HG02943 (cell line): ENCODE results near the gene RHEBL1.

ENCODE experiments used
- ATAC-seq: cut with Tn5 transposase; IDR thresholded peaks from one replicate; pipeline ENCODE4 v1.9.1; 2021; ENCODE audit warnings: mild to moderate bottlenecking, low read depth, moderate library complexity; ENCODE audit not compliant: unreplicated experiment

RHEBL1 gene, protein sequence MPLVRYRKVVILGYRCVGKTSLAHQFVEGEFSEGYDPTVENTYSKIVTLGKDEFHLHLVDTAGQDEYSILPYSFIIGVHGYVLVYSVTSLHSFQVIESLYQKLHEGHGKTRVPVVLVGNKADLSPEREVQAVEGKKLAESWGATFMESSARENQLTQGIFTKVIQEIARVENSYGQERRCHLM

DNA sequence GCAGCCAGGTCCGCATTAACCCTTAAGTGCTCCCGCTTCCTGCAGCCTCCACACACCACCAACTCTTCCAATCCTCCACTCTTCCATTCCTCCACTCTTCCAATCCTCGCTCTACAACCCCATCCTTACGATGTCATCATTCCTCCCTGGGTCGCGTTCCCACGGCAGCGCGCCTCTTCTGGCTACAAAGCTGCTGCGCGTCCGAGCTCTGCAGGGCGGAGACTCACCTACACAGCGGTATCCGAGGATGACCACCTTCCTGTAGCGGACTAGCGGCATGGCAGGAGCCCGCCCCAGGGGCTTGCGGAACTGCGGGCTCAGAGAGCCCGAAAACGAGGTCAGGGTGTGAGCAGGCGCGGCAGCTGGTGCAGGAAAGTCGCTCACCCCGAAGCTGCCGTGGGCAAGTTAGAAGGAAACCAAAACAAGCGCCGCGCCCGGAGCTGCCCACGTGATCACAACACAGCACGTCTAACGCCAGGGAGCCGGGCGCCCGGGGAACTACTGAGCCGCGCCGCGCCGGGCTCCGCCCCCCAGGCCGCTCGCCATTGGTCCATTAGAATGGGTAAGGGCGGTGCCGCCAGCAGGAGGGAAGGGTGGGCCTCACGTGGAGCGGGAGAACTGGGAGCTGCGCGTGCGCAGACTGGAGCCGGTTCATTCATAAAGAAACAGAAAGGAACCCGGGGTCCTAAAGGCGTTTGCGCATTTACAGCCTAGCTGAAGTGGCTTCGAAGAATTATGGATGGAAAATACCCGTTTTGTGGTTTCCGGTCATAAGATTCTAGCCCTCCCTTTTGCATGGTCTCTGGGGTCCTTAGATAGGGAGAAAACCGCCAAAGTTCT lies at the start of gene RHEBL1:
Gene RHEBL1, minus strand, starts transcription at position 473 of the 840 bp plus-strand sequence. Its CDS starts 194 bp downstream, at position 279.
- peak; percentile 99 for ATAC-seq

DNA sequence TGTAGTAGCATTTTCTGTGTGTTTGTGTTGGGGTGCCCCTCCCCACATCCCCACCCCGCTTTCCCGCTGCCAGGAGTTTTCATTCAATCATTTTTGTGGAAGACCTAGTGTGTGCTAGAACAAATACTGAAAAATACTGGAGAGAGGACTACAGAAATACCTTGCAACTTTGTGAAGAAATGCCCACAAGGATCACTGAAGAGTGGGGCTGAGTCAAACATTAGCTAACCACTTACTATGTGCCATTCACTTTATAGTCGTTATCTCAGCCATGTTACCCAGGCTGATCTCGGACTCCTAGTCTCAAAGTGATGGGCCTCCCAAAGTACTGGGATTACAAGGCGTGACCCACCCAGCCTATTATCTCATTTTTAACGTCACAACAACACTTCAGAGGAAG lies 41.4 kb upstream of the RHEBL1 start:
- no peak for ATAC-seq

DNA sequence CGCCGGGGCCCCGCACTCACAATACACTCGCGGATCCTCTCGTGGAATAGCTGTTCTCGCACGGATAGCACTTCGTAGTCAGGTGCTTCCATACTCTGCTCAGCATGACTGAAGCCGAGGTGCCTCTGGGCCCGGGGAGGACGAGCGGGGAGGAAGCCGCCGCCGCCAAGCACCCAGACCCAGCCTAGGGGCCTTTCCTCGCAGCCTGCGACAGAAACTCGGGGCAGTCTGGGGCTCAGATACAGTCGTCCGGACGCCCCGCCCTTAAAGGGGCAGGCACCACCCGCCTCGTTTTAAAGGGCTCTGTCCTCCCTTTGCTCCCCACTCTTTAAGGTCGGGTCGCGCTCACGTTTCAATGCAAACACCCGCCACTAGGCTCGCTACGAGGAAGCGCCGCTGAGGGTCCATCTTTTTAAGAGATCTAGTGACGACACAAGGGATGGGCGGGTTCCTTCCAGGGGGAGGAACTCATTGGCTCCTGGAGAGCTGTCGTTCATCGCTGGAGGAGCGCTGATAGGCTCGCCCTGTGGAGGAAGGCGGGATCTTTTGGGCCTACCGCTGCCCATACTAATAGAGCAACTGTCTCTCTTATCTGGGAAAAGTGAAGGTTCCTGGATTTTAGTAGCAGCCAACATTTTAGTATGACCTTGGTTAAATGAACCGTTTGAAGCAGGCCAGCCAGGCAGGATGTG lies 40.8 kb upstream of the RHEBL1 start, which contains the start of gene LMBR1L:
Gene LMBR1L, minus strand, starts transcription at position 384 of the 692 bp plus-strand sequence. Its CDS starts 292 bp downstream, at position 92.
- ATAC-seq = peak; percentile 98

DNA sequence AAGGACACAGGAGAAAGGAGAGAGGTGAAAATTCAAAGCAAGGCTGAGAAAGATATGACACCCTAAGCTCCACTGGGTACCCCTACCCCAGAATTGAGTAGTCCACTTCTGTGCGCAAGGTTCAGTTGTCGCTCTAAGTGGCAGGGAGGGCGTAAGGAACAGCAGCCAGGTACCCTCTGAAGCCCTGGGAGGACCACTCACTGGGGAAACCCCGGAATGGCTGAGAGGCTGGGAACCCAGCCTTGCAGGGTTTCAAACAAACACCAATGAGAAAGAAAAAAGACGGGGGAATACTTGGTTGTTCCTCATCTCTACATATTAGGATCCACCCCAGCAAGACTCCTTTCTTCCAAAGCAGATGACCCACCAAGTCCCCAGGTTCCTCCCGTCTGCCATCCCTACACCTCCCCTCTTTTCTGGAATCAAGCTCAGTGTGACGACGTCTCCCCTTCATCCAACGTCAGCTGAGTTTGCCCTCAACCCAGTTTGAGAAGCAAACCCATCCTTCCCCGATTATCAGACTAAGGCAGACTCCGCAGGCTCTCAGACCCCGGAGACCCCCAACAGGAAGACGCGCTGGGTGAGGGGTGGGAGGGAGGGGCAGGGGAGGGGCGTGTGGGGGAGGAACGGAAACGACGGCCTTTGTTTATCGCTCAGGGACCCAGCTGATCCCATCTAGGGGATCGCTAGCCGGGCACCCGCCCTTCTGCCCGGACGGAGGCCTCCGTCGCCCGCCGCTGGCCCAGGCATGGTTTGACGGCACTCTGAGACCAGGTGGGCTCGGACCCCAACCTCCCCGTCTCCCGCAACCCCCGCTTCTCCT lies 40.1 kb upstream of the RHEBL1 start:
- no peak for ATAC-seq

DNA sequence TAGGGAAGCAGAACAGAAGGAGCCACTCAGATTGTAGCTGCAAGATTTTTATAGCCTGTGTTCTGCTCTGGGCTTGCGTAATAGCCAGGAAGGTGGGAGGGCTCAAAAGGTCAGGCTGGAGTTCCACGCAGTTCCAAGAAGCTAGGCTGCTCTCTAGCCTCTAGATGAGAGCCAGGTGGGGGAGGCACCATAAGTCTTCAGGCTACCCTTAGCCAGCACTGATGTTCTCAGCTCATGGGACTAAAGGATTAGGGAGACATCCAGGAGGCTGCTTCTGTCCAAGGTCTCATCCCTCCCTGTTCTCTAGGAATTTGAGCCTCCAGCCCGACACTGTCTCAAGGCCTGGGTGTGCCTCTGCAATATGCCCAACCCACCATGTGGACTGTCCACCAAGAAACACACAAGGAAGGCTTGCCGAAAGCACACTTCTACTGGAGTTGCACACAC lies 39.2 kb upstream of the RHEBL1 start:
- no peak for ATAC-seq

DNA sequence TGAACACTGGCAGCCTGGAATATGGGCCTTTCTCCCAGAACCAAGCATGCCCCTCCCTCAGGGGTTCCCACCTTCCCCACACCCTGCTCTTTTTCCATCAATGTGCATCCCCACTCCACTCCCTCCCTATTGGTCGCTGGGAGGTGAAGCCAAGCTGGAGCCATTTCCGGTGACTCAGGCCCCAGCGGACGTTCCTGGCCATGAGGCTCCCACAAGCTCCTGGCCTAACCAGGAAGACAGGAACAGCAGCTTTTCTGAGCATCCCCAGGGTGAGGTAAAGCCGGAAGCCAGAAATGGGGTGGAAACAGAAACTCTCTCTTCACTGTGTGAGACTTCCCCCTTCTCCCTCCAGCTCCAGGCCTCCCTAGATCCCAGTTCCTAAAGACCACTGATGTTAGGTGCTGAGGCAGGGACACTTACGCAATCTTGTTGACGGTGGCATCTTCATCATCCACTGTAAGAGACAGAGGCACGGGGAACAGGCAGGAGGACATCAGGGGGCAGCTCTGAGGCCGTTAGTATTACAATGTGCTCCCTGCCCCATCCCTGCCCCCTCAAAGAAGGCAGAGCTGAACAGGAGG lies 35.8 kb upstream of the RHEBL1 start:
- ATAC-seq = no peak

DNA sequence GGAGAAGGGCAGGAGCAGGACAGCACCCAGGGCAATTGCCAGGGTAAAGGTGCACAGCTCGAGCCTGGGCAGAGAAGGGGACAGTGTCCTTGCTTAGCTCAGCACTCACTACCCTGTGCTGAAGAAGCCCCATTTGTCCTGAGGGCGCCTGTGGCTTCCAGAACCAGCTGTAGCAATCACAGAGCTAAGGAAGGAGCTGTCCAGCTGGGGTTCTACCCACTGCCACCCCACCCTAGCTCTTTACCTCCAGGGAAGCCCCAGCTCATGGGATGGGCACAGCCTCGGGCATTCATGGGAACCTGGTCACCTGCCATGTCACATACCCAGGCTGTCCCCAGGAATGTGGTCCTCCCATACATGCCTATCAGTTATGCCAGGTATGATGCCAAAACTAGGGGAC lies 35.0 kb upstream of the RHEBL1 start:
- ATAC-seq = no peak

DNA sequence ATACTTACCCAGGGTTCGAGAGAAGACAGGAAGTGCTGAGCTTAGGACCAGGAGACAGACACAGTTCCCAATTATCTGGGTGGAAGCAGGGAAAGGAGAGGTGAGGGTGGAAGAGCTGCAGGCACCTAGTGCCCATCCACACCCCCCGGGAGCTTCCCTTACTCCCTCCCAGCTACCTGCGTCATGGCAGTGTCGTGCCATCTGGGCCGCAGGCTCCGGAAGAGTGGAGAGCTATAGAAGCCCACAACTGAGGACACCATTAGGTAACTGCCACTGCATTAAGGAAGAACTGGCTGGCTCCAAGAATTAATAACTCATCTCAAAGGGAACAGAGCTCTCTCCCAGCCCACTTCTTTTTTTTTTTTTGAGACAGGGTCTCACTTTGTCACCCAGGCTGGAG lies 30.6 kb upstream of the RHEBL1 start:
- ATAC-seq = no peak

DNA sequence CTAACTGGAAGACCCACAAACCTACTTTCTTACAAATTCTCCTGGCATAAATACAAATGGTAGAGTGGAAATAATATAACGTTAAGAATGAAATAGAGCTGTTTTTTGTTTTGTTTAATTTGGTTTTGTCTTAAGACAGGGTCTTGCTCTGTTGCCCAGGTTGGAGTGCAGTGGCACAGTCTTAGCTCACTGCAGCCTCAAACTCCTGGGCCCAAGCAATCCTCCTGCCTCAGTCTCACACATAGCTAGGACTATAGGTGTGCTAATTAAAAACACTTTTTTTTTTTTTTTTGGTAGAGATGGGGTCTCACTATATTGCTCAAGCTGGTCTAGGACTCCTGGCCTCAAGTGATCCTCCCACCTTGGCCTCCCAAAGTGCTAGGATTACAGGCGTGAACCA lies 28.9 kb upstream of the RHEBL1 start:
- no peak for ATAC-seq

DNA sequence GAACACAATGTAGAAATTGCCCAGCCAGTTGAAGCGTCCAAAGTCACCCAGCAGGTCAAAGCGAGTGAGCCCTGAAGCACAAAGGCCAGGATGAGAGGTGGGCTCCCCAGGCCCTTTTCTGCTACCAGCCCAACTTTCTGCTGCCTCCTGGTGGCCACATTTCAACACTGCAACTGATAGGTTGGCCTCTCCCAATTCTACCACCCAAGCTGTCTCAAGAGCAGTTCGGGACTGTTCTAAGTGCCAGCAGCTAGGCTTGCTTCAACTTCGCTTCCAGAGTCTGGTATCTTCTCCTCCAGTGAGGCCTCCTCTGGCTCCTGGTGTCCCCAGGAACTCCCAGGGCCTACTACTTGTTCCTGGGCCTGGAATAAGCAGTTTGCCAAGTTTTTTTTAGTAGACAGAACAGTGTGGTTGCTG lies 28.3 kb upstream of the RHEBL1 start:
- ATAC-seq = no peak

DNA sequence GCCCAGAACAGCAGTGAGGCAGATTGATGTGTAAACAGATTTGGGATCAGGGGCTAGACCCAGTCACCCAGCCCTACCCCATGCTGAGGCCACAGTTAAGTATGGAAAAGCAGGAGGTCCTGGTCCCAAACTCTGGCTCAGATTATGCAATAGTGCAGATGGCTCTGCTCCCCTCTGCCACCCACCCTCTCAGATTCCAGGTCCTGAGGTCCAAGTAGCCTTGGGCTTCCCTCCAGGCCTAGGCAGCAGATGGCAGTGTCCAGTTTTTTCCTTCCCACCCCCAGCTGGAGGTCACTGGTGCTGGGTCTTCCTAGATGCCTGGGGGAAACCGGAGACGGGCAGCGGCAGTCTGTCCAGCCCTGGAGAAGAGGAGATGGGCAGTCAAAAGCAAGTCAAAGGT lies 27.6 kb upstream of the RHEBL1 start:
- ATAC-seq = no peak

DNA sequence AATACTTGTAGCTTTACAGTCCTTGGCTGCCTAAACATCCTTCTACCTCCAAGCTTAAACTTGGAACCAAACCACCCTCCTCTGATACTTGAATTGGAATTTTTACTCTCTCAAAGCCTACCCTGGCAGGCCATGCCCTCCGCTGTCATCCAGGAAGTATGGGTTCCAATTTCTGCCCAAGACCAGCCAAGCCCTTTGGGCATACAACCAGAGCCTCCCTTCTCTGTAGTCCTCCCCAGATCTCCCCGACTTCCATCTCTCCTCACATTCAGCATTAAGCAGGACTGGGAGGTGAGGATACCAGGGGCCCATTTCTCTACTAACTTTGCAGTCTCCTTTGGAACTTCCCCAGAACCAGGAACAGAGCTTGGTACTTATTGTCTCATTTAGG lies 25.2 kb upstream of the RHEBL1 start:
- no peak for ATAC-seq

DNA sequence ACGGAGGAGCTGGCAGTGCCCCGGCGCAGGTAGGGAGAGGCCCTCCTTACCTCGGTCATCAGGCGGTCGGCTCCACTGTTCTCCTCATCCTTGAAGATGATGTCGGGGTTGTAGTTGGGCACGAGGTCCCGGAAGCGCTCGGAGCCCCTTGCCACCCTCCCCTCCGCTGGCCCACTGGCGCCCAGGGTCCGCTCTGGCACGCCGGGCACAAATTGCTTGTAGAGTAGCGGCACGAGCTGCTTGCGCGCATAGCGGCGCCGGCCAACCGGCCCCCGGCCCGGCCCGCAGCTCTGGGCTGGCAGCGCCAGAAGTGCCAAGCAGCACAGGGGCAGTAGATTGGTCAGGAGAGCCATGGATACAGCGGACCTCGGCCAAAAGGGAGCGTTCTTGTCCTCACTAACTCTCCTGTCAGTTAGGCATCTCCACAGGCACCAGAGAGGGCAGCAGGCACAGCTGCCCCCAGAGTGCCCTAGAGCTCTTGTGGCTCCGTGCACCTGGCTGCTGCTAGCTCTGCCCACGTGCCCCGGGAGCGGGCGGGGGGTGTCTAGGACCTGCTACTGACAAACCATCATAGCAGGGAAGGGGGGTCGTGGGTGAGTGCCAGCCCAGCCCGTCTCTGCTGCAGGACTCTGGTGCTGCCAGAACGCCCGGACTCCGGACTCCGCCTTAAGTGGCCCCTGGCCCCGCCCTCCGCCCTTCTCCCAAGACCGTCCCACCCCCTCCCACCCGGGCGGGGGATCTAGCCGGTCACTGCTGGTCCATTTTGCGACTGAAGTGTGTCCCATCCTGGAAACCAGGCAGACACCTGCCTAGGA lies 24.6 kb upstream of the RHEBL1 start, which contains the start of gene DHH:
Gene DHH, minus strand, starts transcription at position 642 of the 815 bp plus-strand sequence. Its CDS starts 289 bp downstream, at position 353.
- no peak for ATAC-seq

DNA sequence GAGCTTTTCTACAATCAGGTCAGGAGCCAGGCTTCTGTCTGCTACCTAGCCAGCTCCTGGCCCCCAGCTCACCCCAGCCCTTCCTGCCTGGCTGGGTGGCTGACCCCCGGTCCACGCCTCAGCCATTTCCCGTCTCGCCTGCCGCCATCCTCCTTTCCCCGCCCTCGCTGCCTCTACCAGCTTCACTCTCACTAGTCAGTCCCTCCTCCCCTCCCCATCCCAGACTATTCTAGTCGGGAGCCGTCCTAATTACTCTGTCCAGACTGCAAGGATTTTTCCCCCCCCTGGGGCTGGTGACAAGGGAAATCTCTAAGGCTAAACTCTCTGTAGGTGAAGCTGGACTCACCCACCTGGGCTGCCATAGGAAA lies 24.0 kb upstream of the RHEBL1 start:
- no peak for ATAC-seq

DNA sequence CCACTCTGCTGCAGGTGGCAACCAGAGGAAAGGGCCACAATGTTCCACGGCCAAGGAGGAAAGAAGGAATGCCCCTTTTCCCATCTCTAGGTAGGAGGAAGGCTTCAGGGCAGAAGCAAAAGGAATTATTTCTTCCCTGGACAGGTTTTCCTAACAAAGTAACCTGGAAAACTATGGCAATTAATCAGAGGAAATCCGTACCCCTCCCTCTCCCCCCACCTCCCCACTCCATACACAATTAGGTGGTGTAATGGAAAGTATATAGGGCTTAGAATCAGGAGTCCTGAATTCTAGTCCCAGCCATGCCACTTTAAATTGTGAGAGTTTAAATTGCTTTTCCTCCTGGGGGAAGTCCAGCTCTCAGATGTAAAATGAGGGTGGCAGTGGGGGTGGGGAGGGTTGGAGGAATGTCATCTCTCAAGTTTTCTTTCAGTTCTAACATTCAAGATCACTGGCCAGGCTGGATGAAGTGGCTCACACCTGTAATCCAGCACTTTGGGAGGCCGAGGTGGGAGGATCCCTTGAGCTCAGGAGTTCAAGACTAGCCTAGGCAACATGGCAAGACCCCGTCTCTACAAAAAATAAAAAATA lies 23.1 kb upstream of the RHEBL1 start:
- ATAC-seq = no peak

DNA sequence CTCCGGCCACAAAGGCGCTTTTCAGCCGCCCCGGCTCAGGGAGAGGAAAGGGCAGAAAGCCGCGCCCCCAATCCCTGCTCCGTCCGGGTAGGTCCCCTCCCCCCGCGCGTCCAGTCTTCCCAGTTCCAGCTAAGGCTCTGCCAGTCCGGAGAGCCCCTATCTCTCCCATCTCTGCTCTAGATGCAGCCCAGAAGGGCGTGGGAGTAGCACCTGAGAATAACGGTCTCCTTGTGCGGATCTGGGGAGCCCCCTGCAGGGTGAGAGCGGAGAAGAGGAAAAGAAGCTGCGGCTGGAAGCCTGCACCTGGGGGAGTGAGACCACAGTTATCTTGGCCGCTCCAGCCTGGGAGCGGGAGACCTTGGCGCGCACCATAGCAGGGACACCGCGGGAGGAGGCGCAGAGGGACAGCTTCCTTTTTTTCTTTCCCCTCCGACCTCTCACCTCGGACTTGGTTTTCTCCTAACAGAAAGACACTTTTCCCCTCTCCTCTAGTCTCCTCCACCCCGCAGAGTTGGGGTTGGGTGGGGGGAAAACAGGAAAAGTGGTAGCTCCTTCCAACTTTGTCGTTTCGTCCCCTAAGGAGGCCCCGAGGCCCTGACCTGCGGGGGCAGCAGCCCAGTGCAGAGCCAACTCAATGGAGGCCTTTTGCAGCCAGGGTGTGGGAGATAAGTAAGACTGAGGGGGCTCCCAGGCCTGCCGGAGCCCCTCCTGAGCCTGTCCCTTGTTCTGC lies 22.5 kb upstream of the RHEBL1 start:
- no peak for ATAC-seq

DNA sequence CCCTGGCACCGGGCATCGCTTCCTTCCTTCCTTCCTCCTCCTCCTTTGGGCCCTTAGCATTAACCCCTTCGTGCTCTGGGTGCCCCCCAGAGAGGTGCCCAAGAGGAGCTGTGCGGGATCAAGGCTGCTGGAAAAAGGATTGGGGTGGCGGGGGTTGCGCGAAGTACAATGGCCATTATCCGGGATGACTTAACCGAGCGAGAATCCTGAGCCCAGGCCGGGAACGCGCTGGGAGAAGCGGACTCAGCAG lies 22.0 kb upstream of the RHEBL1 start:
- no peak for ATAC-seq

DNA sequence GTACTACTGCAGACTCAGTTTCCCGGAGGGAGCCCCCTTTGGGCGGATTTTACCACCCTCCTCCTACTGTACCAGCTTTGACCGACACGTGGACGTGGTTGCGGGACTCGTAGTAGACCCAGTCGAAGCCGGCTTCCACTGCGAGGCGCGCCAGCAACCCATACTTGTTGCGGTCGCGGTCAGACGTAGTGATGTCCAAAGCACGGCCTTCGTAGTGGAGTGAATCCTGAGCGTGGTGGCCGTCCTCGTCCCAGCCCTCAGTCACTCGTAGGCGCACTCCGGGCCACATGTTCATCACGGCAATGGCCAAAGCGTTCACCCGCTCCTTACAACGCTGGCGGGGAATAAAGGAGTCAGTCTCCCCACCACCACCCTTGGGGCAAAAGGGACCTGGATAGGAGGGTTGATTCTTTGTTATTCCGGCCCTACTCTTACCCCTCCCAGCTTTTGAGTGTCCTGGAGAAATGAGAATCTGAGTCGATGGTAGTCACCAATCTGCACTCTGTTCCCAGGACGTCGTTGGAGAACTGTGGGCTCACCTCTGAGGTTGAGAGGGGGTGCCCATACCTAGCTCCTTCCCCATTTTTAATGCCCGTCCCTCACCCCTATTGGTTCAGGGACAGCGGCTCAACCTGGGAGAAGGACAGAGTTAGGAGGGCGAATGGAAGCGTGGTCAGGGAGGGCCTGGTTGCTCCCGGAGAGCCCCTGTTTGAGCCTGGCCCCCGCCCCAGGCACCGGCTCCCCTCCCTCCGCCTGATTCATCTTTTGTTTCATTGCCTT lies 21.5 kb upstream of the RHEBL1 start:
- no peak for ATAC-seq
